ENCODE results near the gene ANKRD52.
A peak's percentile ranks its signal among the peaks of the same experiment; 100 is the strongest.
"Not testable (repeated sequence)": the region's sequence is repeated elsewhere in the genome, so short reads cannot be mapped to it uniquely, and the experiment has no call there.

Gene ANKRD52

GRCh38 chr12:56208006-56208405 is 50.2 kb downstream of the ANKRD52 start:
- DNase-seq (ENCODE audit: low read depth in 2 of 2) = no peak

GRCh38 chr12:56206452-56207166 is 51.6 kb downstream of the ANKRD52 start:
- DNase-seq (ENCODE audit: low read depth in 2 of 2) = no peak

GRCh38 chr12:56205445-56205844 is 52.7 kb downstream of the ANKRD52 start:
- DNase-seq (ENCODE audit: low read depth in 2 of 2) = no peak

- no peak for DNase-seq (ENCODE audit: low read depth in 2 of 2)
Observed at GRCh38 chr12:56204275-56204674, 53.9 kb downstream of the ANKRD52 start.

GRCh38 chr12:56202838-56203237 is 55.3 kb downstream of the ANKRD52 start:
- no peak for DNase-seq (ENCODE audit: low read depth in 2 of 2)

GRCh38 chr12:56202366-56202765 is 55.8 kb downstream of the ANKRD52 start:
- no peak for DNase-seq (ENCODE audit: low read depth in 2 of 2)

- no peak for DNase-seq (ENCODE audit: low read depth in 2 of 2)
Observed at GRCh38 chr12:56198836-56199235, 59.3 kb downstream of the ANKRD52 start.

GRCh38 chr12:56197921-56198635 is 60.1 kb downstream of the ANKRD52 start:
- no peak for DNase-seq (ENCODE audit: low read depth in 2 of 2)

GRCh38 chr12:56196818-56197550 is 61.2 kb downstream of the ANKRD52 start:
- DNase-seq (ENCODE audit: low read depth in 2 of 2) = not testable (repeated sequence)

- peak in 1 of 2 donors; percentile 57 for DNase-seq (ENCODE audit: low read depth in 2 of 2)
Observed at GRCh38 chr12:56193025-56193578, 65.1 kb downstream of the ANKRD52 start.

- no peak for DNase-seq (ENCODE audit: low read depth in 2 of 2)
Observed at GRCh38 chr12:56192582-56192981, 65.6 kb downstream of the ANKRD52 start.

GRCh38 chr12:56190695-56191155 is 67.5 kb downstream of the ANKRD52 start:
- no peak for DNase-seq (ENCODE audit: low read depth in 2 of 2)

GRCh38 chr12:56189918-56190694 is 68.1 kb downstream of the ANKRD52 start:
- DNase-seq (ENCODE audit: low read depth in 2 of 2) = peak; percentile 56 to 57

GRCh38 chr12:56189099-56189917 is 68.9 kb downstream of the ANKRD52 start, which contains the start of gene SMARCC2:
Gene SMARCC2 (minus strand): TSS chr12:56189483. CDS start chr12:56189461, 22 bp downstream.
- peak; percentile 58 to 71 for DNase-seq (ENCODE audit: low read depth in 2 of 2)

- DNase-seq (ENCODE audit: low read depth in 2 of 2) = no peak
Observed at GRCh38 chr12:56188778-56189098, 69.4 kb downstream of the ANKRD52 start.

GRCh38 chr12:56188131-56188777 is 69.9 kb downstream of the ANKRD52 start:
- DNase-seq (ENCODE audit: low read depth in 2 of 2) = no peak
